Measurements from ENCODE around the gene EIF4B. TPM values are rescaled to one million over a fixed set of nuclear protein-coding genes. Genes with fewer than 3 reads are reported as not detected.
A peak's percentile ranks its signal among the peaks of the same experiment; 100 is the strongest.

Gene EIF4B
- polyA plus RNA-seq, 12 donors = 256 to 501 (median 413) TPM

- DNase-seq = no peak
Measured at GRCh38 chr12:53056901-53057300, 50.6 kb downstream of the EIF4B start.

GRCh38 chr12:53057816-53058500 is 51.7 kb downstream of the EIF4B start:
- DNase-seq = no peak

GRCh38 chr12:53058674-53059433 is 52.6 kb downstream of the EIF4B start:
- DNase-seq = no peak

GRCh38 chr12:53059434-53060063 is 53.3 kb downstream of the EIF4B start:
- no peak for DNase-seq

GRCh38 chr12:53060064-53060720 is 53.9 kb downstream of the EIF4B start:
- DNase-seq = no peak

GRCh38 chr12:53060721-53061276 is 54.5 kb downstream of the EIF4B start:
- DNase-seq = no peak

GRCh38 chr12:53061404-53062010 is 55.3 kb downstream of the EIF4B start:
- no peak for DNase-seq

GRCh38 chr12:53062011-53062961 is 56.0 kb downstream of the EIF4B start:
- DNase-seq = no peak

- DNase-seq = no peak
Measured at GRCh38 chr12:53062977-53063707, 56.9 kb downstream of the EIF4B start.

- DNase-seq = peak; percentile 89
Measured at GRCh38 chr12:53063708-53064612, 57.7 kb downstream of the EIF4B start.

GRCh38 chr12:53064613-53065436 is 58.6 kb downstream of the EIF4B start:
- DNase-seq = no peak

GRCh38 chr12:53065470-53065869 is 59.2 kb downstream of the EIF4B start:
- no peak for DNase-seq

- peak; percentile 88 for DNase-seq
Measured at GRCh38 chr12:53065975-53066931, 60.0 kb downstream of the EIF4B start.

- no peak for DNase-seq
Measured at GRCh38 chr12:53067074-53067992, 61.1 kb downstream of the EIF4B start.

Measured in muscle of arm (tissue), 12 donors.